B cell (primary cell): Measurements from ENCODE around the gene SLC7A1. TPM values are rescaled to one million over a fixed set of nuclear protein-coding genes. Genes with fewer than 3 reads are reported as not detected.

ENCODE experiments used
- ATAC-seq: fragments of 200-7000 bp; cut with Tn5 transposase; one replicate; pipeline ENCODE4 v1.10.0; 2021; ENCODE audit warnings: low read depth, mild to moderate bottlenecking, moderate number of reproducible peaks, moderate library complexity
- CTCF ChIA-PET: fragments of 350-600 bp; sonication (Branson Sonifier 250); formaldehyde crosslinking; loops from one replicate; lab custom pipeline; 2021; ENCODE audit warnings: antibody characterized with exemption, inconsistent platforms; lab: Charles Lee
- POLR2A ChIA-PET: fragments of 350-600 bp; sonication (Branson Sonifier 250); formaldehyde crosslinking; loops from one replicate; lab custom pipeline; 2021; ENCODE audit warnings: antibody characterized with exemption; lab: Charles Lee
- DNase-seq: peaks from one replicate; pipeline ENCODE4 v3.0.0; 2013
- H2AFZ ChIP-seq: 2 replicates; pipeline ENCODE4 v1.6.1; 2012; ENCODE audit warnings: mild to moderate bottlenecking, low read depth, low read length; ENCODE audit not compliant: insufficient read depth, poor library complexity, severe bottlenecking
- H3K27ac ChIP-seq, 2 donors: 1 replicate in 1 of 2; 2 replicates in 1 of 2; pipeline ENCODE4 v1.5.1; 2012 to 2013; ENCODE audit warnings: low read length in 2 of 2, mild to moderate bottlenecking in 2 of 2, moderate library complexity in 1 of 2
- H3K27me3 ChIP-seq, 4 experiments: fragments of 200-600 bp in 1 of 4; sonication (generic) in 1 of 4; replicated peaks in 1 of 4; 1 replicate in 2 of 4; 2 replicates in 2 of 4; pipeline versions ENCODE4 v1.6.1 to v1.7.0; 2013 to 2016; ENCODE audit warnings: low read length in 3 of 4, mild to moderate bottlenecking in 2 of 4, mixed read lengths in 1 of 4, moderate library complexity in 1 of 4; ENCODE audit not compliant: insufficient read depth in 4 of 4, control insufficient read depth in 3 of 4; ENCODE audit errors: control extremely low read depth in 1 of 4
- H3K36me3 ChIP-seq, 2 experiments: replicated peaks in 1 of 2; 1 replicate in 1 of 2; 2 replicates in 1 of 2; pipeline versions ENCODE4 v1.6.1 to v1.7.1; 2013; ENCODE audit warnings: low read length in 1 of 2; ENCODE audit not compliant: insufficient read depth in 2 of 2, control insufficient read depth in 1 of 2; ENCODE audit errors: control extremely low read depth in 1 of 2, extremely low read depth in 1 of 2
- H3K4me1 ChIP-seq, 2 donors: fragments of 200-600 bp in 1 of 2; sonication (generic) in 1 of 2; 1 replicate in 1 of 2; 2 replicates in 1 of 2; pipeline versions ENCODE4 v1.5.1 to v1.6.1; 2013 to 2017; ENCODE audit warnings: low read length in 2 of 2; ENCODE audit not compliant: control insufficient read depth in 2 of 2, insufficient read depth in 2 of 2
- H3K4me2 ChIP-seq: replicated peaks from 2 replicates; pipeline ENCODE3; 2012; ENCODE audit warnings: mild to moderate bottlenecking, low read depth, low read length; ENCODE audit not compliant: poor library complexity, severe bottlenecking
- H3K4me3 ChIP-seq, 5 experiments: fragments of 200-600 bp in 1 of 5; sonication (generic) in 1 of 5; 1 replicate in 3 of 5; 2 replicates in 2 of 5; pipeline versions ENCODE4 v1.5.1 to v1.7.0; 2011 to 2016; ENCODE audit warnings: low read length in 4 of 5, mild to moderate bottlenecking in 4 of 5, low read depth in 2 of 5, control low read depth in 1 of 5, moderate library complexity in 1 of 5; ENCODE audit not compliant: insufficient read depth in 1 of 5; ENCODE audit errors: control extremely low read depth in 1 of 5, extremely low read depth in 1 of 5
- H3K79me2 ChIP-seq: fragments of 200-600 bp; sonication (generic); one replicate; pipeline ENCODE4 v1.6.0; 2016; ENCODE audit warnings: low read length; ENCODE audit not compliant: control insufficient read depth, insufficient read depth
- H3K9ac ChIP-seq: fragments of 200-600 bp; sonication (generic); 2 replicates; pipeline ENCODE4 v1.6.1; 2017; ENCODE audit warnings: mild to moderate bottlenecking, low read length, moderate library complexity
- H3K9me3 ChIP-seq, 3 donors: one replicate each; pipeline versions ENCODE4 v1.6.1 to v1.7.1; 2013; ENCODE audit warnings: low read length in 2 of 3; ENCODE audit not compliant: control insufficient read depth in 2 of 3, insufficient read depth in 1 of 3; ENCODE audit errors: control extremely low read depth in 1 of 3
- H4K20me1 ChIP-seq: 2 replicates; pipeline ENCODE4 v1.6.0; 2012; ENCODE audit warnings: mild to moderate bottlenecking, low read length; ENCODE audit not compliant: insufficient read depth, control insufficient read depth, poor library complexity, severe bottlenecking
- H3K27ac Mint-ChIP-seq: one replicate; pipeline ENCODE4 v1.8.0; 2021; ENCODE audit warnings: mixed read lengths
- H3K27me3 Mint-ChIP-seq: one replicate; pipeline ENCODE4 v1.8.0; 2021; ENCODE audit warnings: mixed read lengths
- H3K4me1 Mint-ChIP-seq: one replicate; pipeline ENCODE4 v1.8.0; 2021; ENCODE audit warnings: mixed read lengths
- H3K4me3 Mint-ChIP-seq: one replicate; pipeline ENCODE4 v1.8.0; 2021; ENCODE audit warnings: mixed read lengths
- H3K9me3 Mint-ChIP-seq: one replicate; pipeline ENCODE4 v1.8.0; 2022; ENCODE audit warnings: mixed read lengths; ENCODE audit not compliant: insufficient read depth
- CTCF ChIP-seq: fragments of 200-600 bp; IDR thresholded peaks from one replicate; pipeline ENCODE4 v1.8.0; 2022; ENCODE audit warnings: antibody characterized with exemption, mild to moderate bottlenecking
- EZH2 ChIP-seq: IDR thresholded peaks from 2 replicates; pipeline ENCODE4 v1.6.1; 2012; ENCODE audit warnings: borderline replicate concordance, low read depth, mild to moderate bottlenecking, moderate library complexity, low read length; ENCODE audit not compliant: insufficient read depth, poor library complexity, severe bottlenecking
- WGBS: methylation state at CpG from one replicate; pipeline ENCODE4 v1.1.5; 2013; ENCODE audit warnings: missing lambda C conversion rate; ENCODE audit not compliant: insufficient coverage; 5-methylcytosine and 5-hydroxymethylcytosine counted together
- intact Hi-C: fragments of 100-400 bp; cut with micrococcal nuclease; formaldehyde crosslinking; loops from one replicate; pipeline ENCODE4 v1.10.0; 2022
- polyA plus RNA-seq: library from polyadenylated mRNA; depleted of rRNA; stranded (reverse); fragments of >200 nt; gene quantifications from 2 replicates; pipeline ENCODE4 v1.2.3, GENCODE V29; 2012
- total RNA-seq, 2 donors: library from RNA; stranded (reverse); fragments of 120-200 nt in 1 of 2; gene quantifications; 1 replicate in 1 of 2; 2 replicates in 1 of 2; pipeline versions ENCODE4 v1.2.3 to v1.2.4, GENCODE V29; 2013 to 2022

The SLC7A1 gene
- total and polyA plus RNA-seq, 2 donors (not counting 1 experiment from before 2014, with no cell fraction given), result 3.3 to 23.1 TPM

GRCh38 chr13:29581666-29582065, 13.8 kb downstream of the SLC7A1 start:
- no peaks in the 10 kb centered on the region for H3K9me3 ChIP-seq
- no peak overlapping the region for H3K9ac ChIP-seq
- intact Hi-C loops, result no loop called here
- POLR2A ChIA-PET, result no interaction called here
- H3K4me1 ChIP-seq, result no peaks in the 10 kb centered on the region
- CTCF ChIA-PET, result no interaction called here
- Mint-ChIP-seq H3K4me1 (peaks cover 16% of the 10 kb centered on the region), H3K9me3 (no peaks in the 10 kb centered on the region), H3K4me3 (no peak overlapping the region), H3K27ac (no peak overlapping the region), H3K27me3 (no peaks in the 10 kb centered on the region)
- DNase-seq (no peak), ATAC-seq (no peak)
- H3K27ac ChIP-seq, result no peak overlapping the region
- no peaks in the 10 kb centered on the region for H3K36me3 ChIP-seq
- 96% methylated on average over 5 of the region's 7 CpGs for WGBS
- no peak overlapping the region for H2AFZ ChIP-seq
- H3K79me2 ChIP-seq, result peaks cover 95% of the 10 kb centered on the region
- no peak overlapping the region for H3K4me3 ChIP-seq
- H4K20me1 ChIP-seq, result peaks cover 18% of the 10 kb centered on the region
- H3K27me3 ChIP-seq, result no peaks in the 10 kb centered on the region
- no peak for TF ChIP-seq CTCF
- TF ChIP-seq EZH2, result no peak
- H3K4me2 ChIP-seq, result no peak overlapping the region

GRCh38 chr13:29579094-29579493, 16.4 kb downstream of the SLC7A1 start:
- Histone ChIP-seq H3K27me3 (no peaks in the 10 kb centered on the region), H3K9ac (no peak overlapping the region), H3K36me3 (no peaks in the 10 kb centered on the region), H3K9me3 (no peaks in the 10 kb centered on the region), H3K4me2 (no peak overlapping the region), H3K4me1 (peaks cover 0 to 1% of the 10 kb centered on the region in 2 donors), H3K4me3 (no peak overlapping the region), H4K20me1 (peaks cover 18% of the 10 kb centered on the region), H3K27ac (no peak overlapping the region), H2AFZ (no peak overlapping the region), H3K79me2 (peaks cover 86% of the 10 kb centered on the region)
- H3K9me3 Mint-ChIP-seq, result no peaks in the 10 kb centered on the region
- no peak overlapping the region for H3K4me3 Mint-ChIP-seq
- H3K27ac Mint-ChIP-seq, result no peak overlapping the region
- ChIA-PET POLR2A (no interaction called here), CTCF (no interaction called here)
- no peak for DNase-seq
- TF ChIP-seq CTCF, result no peak
- TF ChIP-seq EZH2, result no peak
- no peak for ATAC-seq
- WGBS, result 93% methylated on average over 4 of the region's 8 CpGs
- H3K27me3 Mint-ChIP-seq, result no peaks in the 10 kb centered on the region
- H3K4me1 Mint-ChIP-seq, result peaks cover 18% of the 10 kb centered on the region
- intact Hi-C loops, result no loop called here
